ENCODE measurements around the gene GKN2.

DNA sequence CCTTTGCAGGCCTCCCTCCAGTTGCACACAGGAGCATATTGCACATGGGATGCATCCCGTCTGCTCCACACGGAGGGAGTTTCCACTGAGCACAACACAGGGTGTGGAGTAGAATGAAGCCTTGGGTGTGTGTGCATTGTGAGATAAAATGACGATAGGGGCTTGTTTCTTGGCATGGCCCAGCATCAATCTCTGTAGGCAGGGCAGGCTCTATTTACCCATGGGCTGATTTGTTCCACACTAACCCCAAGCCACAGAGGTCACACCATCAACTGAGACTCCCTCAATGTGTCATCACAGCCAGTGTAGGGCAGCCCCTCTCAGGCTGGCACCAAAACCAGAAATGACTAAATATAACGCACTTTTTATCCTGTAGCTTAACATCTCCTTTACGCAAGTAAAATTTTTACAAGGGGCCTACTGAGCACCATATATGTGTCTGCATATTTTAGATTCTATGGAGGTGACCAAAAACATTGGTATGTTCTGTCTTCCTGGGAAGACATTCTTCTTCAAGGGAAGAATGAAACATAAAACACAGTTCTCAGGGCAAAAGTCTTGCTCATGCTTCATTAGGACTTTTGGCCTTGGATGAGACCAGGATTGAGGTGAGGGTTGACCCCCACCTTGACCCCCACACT is 19.0 kb upstream of the GKN2 start:
- TF ChIP-seq, protein P1, sequence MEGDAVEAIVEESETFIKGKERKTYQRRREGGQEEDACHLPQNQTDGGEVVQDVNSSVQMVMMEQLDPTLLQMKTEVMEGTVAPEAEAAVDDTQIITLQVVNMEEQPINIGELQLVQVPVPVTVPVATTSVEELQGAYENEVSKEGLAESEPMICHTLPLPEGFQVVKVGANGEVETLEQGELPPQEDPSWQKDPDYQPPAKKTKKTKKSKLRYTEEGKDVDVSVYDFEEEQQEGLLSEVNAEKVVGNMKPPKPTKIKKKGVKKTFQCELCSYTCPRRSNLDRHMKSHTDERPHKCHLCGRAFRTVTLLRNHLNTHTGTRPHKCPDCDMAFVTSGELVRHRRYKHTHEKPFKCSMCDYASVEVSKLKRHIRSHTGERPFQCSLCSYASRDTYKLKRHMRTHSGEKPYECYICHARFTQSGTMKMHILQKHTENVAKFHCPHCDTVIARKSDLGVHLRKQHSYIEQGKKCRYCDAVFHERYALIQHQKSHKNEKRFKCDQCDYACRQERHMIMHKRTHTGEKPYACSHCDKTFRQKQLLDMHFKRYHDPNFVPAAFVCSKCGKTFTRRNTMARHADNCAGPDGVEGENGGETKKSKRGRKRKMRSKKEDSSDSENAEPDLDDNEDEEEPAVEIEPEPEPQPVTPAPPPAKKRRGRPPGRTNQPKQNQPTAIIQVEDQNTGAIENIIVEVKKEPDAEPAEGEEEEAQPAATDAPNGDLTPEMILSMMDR (IDR thresholded peaks at IDR 0.05), result no peak
- TF ChIP-seq ZFX (IDR thresholded peaks at IDR 0.05; ENCODE audit: borderline replicate concordance), result no peak

All from 22Rv1 (cell line).